Activated T-helper 1 cell treated with Interleukin-2 at 50 U/mL for 16 hours (primary cell): ENCODE data around the gene MAP3K12.
A peak's percentile ranks its signal among the peaks of the same experiment; 100 is the strongest.
"Not testable (repeated sequence)": the region's sequence is repeated elsewhere in the genome, so short reads cannot be mapped to it uniquely, and the experiment has no call there.

Source experiments
- DNase-seq: peaks from one replicate; pipeline ENCODE4 v3.0.0-alpha.2; 2020; ENCODE audit warnings: low read depth

The MAP3K12 gene

DNA sequence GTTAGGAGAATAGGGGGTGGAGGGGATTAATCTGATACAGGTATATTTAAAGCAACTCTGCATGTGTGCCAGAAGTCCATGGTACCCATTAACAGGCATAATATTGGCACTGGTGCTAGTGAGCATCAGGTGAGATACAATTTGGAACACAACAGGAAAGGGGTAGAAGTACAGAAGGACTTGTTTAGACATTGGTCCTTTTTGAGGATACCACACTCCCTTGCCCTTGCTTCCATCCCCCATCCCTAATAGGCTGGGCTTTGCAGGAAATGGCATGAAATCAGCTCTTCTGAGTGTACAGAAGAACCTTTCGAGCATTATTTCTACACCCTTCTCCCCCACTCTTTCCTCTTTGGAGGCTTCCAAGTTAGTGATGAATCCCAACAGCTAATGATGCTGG lies 31.0 kb downstream of the MAP3K12 start:
- no peak for DNase-seq

DNA sequence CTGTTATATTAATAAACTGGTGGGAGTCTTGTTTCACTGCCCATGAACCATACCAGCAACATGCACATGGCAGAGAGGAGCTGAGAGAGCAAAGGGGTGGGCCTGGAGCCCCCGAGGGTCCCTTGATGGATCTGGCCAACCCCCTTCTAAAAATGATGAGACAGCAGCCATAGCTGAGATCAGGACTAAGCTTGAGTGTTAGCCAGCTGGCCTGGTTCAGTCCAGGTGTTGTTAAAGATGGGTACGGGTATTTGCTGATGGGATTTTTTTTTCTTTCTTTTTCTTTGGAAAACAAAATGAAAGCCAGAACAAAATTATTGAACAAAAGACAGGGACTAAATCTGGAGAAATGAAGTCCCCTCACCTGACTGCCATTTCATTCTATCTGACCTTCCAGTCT lies 31.4 kb downstream of the MAP3K12 start:
- DNase-seq = no peak

DNA sequence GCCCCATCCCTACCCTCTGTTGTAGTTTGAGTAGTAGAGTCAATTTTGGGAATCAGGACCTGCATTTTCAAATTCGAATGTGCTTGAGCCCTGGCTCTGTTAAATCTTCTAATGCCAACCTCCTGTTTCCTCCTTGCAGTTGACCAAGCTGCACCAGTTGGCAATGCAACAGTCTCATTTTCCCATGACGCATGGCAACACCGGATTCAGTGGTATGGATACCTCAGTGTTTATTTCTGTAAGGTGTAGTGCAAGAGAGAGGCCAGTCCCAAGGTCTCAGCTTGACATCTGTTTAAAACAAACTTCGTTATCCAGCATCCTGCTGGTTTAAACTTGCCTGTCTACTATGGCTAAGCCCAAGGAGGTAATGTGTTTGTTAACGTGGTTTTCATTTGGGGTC lies 32.2 kb downstream of the MAP3K12 start:
- no peak for DNase-seq

DNA sequence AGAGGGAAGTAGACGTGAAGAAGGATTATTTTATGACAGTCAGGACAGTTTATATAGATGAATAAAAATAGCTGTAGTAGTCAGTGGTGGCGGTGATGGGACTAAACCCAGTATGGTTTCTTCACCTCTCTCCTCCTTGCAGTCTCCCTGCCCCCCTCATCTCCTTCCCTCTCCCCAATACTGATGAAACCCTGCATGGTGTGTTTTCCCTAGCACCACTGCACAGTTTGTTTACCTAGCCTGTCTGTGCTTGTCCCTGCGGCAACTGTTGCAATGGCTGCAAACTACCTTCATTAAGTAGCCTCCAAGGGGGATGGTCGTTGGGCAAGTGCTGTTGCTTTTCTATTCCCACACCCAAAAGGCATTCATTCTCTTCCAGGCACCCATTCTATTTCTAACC lies 32.6 kb downstream of the MAP3K12 start:
- DNase-seq = no peak

DNA sequence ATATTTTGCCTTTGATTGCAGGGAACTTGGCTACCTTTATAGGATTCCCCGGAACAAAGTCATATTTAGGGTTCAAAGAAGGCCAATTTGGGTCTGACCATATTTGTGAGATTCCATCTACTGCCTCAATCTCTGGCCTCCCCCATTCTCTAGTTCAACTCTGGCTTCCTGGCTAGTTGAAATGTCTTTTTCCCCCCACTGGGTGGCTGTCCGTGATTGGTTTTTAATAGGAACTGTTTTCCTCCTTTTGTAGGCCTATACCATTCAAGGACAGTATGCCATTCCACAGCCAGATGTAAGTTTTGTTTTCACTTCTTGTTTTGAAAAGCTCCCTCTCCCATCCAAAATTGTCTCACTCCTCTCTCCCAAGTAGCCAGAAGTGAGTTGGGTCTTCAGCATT lies 33.6 kb downstream of the MAP3K12 start:
- DNase-seq = no peak

DNA sequence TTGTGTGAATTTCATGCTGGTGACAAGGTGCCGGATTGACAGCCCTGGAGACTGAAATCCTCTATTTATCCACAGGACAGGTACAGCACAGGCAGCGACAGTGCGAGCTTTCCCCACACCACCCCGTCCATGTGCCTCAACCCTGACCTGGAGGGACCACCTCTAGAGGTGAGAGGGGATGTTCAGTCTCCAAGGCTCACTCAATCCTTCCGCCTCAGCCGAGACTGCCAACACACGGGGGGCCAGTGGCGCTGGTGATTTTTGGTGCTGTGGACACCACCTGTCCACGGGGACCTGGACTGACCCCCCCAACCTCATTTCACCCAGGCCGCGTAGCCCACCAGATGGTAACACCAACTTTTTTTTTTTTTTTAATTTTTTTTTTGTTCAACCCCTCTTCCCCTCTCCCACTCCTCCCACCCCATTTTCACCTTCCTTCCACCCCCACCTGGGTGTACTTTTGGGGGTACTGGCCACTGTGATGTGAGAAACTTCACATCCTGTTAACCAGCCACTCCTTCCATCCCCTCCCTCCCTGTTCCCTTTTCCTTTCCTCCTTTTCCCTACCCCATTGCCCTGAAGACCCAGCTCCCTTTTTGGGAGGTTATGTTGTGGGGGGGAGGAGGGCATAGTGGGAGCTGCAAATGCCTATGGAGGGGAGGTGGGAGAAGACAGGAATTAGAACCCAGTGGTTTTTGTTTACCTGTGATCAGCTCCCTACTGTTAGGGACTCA lies 34.4 kb downstream of the MAP3K12 start:
- no peak for DNase-seq

DNA sequence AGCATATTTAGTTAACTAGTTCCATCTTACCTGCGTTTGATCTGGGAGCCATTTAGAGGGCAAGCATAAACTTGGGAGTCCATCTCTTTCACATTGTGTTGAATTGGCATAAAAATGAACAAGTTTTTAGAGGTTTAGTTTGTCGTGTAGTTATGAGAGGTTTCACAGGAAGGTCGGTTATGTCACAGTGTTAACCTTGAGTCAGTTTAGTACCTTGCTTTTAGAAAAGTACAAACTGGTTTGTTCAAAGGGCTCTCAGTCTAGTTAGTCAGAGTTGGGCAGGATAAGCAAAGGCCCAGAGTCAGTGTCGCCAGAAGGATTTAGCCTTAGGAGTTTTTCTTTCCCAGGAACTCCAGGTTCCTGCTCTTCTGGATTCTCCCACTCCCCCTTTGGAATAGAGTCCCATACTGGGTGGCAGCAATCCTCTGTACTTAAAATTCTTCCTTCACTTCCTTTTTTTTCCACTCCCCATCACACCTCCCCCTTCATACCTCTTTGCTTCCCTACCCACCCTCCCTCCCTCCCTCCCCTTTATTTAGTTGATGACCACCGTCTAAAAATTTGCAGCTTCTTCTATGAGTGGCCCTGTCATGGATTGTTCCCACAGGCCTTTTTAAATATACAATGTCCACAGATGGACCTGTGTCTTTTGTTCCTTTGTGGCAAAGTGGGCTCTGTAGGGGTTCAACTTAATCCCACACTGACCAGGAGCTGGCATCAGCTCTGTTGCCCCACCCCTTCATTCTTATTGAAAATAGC lies 35.3 kb downstream of the MAP3K12 start:
- DNase-seq = no peak

DNA sequence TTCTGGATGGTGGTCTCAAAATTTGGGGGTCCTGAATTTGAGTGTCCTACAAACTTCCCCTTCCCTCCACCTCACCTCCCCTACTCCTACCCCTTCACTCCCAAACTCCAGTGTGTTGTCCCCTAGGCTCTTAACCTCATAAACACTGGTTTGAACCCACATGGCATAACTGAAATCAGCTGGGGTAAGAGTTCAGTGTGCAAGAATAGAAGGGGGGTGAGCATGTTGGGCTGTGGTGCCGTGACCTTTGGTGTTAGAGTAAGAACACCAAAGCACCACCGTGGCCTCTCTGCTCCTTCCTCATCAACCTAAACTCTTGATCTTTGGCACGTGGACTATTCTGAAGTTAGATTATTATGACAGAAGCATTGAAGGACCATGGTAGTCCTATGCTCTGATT lies 36.3 kb downstream of the MAP3K12 start:
- no peak for DNase-seq

DNA sequence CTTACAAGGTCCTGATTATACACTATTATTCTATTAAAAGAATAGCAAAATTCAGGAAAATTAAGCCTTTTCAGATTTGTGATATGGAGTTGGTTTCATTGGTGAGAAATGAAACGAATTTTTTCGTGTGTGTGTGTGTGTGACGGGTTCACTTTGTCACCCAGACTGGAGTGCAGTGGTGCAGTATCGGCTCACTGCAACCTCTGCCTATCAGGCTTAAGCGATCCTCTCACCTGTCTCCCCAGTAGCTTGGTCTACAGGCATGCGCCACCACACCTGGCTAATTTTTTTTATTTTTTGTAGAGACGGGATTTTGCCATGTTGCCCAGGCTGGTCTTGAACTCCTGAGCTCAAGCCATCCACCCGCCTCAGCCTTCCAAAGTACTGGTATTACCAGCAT lies 37.7 kb downstream of the MAP3K12 start:
- DNase-seq = no peak

DNA sequence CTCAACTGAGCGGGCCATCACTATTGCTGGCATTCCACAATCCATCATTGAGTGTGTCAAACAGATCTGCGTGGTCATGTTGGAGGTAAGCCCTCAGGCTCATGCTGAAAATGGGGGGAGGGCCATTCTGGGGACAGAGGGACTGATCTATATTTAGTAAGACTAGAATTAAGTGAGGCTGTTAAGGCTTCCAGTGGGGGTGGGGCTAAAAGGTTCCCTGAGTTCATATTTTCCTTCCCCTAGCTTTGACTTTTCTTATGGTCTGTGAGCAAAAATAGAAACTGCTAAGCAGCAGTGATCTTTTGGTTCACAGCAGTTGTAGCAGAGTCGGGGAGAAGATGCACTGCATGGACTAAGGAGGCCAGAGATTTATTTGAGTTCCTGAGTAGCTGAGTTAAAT lies 38.2 kb downstream of the MAP3K12 start:
- no peak for DNase-seq

DNA sequence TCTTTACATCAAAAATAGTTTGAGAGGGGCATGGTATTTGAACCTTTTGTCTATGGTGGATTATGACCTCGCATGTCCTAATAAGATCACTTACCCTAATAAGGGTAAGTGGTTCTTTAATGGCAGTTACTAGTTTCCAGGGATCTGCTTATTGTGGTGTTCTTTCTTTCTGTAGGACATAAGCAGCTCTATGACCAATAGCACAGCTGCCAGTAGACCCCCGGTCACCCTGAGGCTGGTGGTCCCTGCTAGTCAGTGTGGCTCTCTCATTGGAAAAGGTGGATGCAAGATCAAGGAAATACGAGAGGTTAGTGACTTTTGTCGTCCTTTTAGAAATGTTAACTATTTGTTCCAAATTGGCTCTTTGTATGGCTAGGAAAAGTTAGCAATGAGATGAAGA lies 40.2 kb downstream of the MAP3K12 start:
- DNase-seq = no peak

DNA sequence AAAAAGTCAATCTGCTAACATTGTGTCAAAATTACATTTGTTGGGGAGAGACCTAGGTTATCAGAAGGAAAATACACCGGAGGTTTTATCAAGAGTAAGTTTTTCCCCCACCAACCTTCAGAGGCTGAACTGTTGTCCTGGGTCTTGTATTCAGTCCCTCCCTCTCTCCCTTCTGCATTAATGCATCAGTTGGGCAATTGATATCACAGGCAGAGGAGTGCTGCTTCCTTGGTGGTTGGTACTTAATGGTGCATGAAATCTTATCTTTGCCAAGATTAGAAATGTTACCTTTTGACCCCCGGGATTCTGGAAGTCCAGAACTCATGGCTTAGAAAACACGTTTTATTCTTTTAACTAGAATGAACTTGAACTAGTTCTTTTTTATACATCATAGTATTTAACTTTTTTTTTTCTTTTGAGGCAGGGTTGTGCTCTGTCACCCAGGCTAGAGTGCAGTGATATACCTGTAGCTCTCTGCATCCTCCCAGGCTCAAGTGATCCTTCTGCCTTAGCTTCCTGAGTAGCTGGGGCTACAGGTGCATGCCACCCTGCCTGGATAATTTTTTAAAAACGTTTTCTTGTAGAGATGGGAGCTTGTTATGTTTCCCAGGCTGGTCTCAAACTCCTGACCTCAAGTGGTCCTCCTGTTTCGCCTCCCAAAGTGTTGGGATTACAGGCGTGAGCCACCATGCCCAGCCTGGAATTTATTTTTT lies 42.4 kb downstream of the MAP3K12 start:
- DNase-seq = no peak

DNA sequence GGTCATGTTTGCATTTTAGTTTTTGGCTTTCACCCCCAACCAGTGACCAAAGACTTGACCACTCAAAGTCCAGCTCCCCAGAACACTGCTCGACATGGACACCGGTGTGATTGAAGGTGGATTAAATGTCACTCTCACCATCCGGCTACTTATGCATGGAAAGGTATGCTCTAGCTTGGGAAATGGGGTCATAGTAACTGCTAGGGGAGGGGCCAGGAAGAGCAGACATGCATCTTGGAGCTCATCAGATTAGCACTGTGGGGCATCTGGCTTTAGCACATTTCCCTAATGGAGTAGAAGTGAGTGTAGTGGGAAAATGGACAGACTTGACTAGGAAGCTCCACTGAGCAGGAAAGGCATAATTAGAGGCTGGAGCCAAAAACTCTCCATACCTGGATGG lies 44.6 kb downstream of the MAP3K12 start:
- DNase-seq = no peak

DNA sequence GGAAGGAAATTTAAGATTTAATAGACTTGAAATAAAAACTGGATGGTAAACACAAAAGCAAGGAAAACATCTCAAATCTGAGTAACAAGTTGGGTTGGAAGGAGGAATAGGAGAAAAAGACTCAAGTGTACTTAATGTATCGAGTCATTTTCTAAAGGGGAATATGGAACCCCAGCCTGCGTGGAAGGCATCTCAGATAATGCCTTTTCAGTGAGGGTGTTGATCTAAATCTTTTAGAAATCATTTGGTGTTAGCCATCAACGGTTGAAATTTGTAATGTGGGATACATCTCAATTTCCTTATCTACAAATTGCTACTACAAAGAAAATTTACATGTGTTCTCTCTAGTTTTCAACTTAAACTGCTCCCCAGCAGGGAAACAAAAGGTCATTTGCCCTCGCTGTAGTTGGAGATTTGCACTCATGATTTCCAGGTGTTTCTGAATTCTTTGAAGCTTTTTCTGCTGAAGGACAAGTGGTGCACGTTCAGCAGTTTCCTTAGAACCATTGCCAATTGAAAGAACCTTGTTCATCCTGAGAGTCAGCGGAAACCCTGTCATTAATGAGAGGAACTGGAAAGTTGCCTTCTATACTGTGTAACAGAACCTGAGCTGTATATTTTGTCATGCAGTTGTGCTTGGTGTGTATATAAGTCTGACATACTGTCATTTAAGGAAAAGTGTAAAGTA lies 45.2 kb downstream of the MAP3K12 start:
- DNase-seq = no peak

DNA sequence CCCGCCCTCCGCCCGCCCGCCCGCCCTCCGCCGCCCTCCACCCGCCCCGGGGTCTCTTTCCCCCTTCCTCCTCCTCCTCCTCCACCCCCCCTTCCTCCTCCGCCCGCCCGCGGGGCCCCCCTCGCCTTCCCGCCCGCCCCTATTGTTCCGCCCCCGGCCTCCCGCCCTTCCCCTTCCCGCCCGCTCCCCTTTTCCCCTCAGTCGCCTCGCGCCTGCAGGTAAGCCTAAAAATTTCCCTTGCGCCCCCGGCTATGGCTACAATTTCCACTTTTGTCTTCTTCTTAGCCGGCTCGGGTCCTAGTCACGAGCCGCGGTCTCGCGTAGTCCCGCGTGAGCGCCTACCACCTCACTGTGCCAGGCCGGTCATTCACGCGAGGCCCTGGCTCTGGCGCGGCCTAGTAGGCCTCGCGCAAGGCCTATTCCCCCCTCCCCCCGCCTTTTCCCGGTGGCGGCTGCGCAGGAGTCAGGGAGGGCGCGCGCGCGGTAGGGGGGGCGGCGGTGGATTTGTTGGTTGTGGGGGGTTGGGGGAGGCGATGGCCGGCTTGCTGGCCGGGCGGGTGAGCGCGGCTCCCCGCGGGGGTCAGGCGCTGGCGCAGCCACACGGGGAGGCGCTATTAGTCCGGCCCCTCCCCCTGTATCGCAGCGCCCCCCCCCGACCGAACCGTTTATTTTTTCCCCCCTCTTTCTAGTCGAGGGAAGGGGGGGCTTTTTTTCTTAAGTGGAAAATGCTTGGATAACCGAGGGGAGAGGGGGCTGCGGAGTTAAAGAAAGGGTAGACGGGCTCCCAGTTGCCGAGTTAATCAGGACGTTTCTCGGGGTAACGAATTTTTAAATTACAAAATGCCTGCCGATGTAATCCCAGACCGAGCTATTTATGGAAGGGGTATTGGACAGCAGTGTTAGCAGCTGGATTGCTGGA lies 46.8 kb downstream of the MAP3K12 start:
- peak; percentile 65 for DNase-seq

DNA sequence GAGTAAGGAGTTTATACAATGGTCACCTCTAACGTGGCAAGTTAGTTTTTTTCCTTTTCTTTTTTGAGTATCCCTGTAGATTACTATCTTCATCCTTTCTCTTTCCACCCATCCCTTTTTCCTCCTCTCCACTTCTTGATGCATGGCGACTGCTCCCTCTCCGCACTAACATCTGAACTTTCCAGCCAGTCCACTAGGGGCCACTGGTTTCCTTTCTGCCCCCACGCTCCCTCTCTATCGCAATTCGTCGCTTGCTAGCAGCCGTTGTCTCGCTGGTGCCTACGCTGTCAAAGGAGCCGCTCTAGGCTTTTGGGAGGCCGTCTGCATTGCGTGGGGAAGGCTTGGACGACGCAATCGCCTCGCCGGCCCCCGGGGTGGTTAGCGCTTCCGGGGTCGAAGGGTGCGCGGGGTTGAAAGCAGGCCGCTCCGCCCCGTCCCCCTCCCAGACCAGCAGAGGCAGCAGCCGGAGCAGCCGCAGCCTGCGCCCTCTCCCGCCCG lies 47.5 kb downstream of the MAP3K12 start, which contains the start of gene PCBP2:
PCBP2 (plus strand) TSS at position 442 of the 498 bp plus-strand sequence. CDS start 2,699 bp downstream, outside the sequence.
- peak; percentile 97 for DNase-seq

DNA sequence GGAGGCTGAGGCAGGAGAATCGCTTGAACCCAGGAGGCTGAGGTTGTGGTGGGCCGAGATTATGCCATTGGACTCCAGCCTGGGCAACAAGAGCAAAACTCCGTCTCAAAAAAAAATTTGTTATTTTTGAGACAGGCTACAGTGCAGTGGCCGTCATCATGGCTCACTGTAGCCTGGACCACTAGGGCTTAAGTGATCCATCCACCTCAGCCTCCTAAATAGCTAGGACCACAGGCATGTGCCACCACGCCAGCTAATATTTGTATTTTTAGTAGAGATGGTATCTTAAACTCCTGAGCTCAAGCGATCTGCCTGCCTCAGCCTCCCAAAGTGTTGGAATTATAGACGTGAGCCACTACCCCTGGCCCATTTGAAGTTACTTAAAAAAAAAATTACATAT lies 48.3 kb downstream of the MAP3K12 start:
- DNase-seq = no peak

DNA sequence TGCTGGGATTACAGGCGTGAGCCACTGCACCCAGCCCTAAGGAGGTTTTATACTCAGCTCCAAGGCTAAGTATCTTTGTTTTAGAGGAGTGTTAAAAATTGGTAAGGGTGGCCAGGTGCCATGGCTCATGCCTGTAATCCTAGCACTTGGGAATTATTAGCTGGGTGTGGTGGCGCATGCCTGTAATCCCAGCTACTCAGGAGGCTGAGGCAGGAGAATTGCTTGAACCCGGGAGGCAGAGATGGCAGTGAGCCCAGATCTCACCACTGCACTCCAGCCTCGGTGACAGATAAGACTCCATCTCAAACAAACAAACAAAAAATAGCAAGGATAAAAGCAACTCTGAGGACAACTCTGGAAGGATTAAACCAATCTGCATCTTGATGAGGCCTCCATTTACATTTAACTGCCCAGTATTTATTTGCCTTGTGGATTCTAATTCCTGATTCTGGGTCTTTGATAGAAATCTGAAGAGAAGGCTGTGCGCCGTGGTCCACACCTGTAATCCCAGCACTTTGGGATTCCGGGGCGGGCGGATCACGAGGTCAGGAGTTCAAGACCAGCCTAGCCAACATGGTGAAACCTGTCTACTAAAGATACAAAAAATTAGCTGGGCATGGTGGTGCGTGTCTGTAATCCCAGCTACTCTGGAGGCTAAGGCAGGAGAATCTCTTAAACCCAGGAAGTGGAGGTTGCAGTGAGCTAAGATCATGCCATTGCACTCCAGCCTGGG lies 54.5 kb downstream of the MAP3K12 start:
- not testable (repeated sequence) for DNase-seq

DNA sequence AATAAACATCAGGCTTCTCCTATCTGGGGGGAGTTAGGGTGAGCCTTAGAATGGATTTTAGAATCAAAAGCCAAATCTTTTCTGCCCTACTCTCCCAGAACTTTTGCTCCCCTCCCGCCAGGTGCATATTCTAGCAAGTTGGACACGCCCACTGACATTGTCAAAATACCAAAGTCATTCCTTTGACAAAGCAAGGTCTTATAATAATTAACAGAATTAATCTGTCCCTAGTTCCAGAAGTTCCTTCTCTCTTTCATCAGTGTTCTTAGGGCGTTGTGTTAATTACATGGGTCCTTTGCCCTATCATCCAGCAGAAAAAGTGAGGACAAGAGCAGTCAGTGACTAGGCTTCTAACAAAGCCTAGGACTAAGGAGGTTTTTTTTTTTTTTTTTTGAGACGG lies 55.3 kb downstream of the MAP3K12 start:
- DNase-seq = no peak
